Effector CD4-positive, alpha-beta T cell (primary cell): ENCODE data around the gene SH3TC1.

Experiments
- DNase-seq: peaks from one replicate; pipeline ENCODE4 v3.0.0-alpha.2; 2020

The SH3TC1 gene

DNA sequence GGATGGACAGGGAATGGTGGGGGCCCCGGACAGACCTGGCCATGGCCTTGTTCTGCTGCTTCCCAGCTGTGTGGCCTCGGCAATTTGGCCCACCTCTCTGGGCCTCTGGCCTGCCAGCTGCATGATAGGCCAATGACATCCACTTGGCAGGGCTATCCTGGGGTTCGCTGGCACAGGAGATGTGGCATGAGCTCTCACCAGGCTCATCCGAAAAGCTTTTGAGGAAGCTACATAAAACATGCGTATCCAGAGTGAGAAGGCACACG is 18.1 kb downstream of the SH3TC1 start:
- DNase-seq: no peak

DNA sequence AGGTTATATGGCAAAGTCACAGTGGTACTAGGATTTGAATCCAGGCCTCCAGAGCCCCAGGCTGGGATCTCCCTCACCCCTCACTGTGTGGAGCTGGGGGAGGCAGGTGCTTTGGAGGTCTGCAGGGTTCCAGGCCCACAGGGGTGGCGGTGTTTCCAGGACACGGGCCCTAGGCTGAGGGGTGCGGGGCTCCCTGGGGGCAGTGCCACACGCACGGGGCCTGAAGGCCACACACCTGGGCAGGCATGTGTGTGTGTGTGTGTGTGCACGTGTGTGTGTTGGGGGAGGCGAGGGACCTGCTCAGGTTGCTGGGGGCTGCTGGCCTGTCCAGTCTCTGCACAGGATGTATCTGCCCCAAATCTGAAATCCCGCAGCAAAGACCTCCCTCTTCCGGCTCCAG is 18.8 kb downstream of the SH3TC1 start:
- DNase-seq: no peak

DNA sequence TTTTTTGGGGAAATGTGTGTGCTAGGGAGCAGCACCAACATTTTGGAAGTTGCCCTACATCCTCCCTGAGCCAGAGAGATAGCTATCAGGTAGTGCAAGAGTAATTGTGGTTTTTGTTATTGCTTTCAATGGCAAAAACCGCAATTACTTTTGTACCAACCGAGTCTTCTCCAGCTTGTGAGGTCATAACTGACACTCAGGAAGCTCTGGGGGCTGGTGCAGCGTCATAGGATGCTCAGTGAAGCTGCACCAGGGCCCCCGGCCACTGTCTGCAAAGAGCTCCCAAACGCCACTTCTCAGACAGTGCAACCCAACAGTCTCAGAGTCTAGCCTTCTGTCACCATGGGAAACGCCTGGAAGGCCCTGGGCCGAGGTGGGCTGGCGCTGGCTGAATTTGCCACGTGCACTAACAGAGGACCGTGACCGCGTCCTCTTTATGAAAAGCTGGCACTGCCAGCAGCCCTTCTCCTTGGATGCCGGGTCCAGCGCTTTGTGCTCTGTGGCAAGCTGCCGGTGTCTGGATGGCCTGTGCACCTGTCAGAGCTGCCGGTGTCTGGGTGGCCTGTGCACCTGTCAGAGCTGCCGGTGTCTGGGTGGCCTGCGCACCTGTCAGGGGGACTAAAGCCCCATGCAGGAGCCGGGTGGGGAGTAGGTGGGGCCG is 19.4 kb downstream of the SH3TC1 start:
- no peak for DNase-seq

DNA sequence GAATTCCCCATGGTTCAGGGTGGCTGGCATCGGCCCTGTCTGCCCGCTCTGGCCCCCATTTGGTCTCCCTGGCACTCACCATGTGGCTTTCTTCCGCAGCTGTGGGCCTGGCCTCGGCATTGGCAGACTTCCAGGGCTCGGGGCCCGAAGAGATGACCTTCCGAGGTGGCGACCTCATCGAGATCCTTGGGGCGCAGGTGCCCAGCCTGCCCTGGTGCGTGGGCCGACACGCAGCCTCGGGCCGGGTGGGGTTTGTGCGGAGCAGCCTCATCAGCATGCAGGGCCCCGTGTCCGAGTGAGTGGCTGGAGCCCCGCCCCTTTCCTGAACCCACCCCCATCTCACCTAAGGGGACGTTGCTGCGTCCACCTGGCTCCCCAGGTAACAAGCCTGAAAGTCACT is 20.1 kb downstream of the SH3TC1 start:
- DNase-seq: no peak

DNA sequence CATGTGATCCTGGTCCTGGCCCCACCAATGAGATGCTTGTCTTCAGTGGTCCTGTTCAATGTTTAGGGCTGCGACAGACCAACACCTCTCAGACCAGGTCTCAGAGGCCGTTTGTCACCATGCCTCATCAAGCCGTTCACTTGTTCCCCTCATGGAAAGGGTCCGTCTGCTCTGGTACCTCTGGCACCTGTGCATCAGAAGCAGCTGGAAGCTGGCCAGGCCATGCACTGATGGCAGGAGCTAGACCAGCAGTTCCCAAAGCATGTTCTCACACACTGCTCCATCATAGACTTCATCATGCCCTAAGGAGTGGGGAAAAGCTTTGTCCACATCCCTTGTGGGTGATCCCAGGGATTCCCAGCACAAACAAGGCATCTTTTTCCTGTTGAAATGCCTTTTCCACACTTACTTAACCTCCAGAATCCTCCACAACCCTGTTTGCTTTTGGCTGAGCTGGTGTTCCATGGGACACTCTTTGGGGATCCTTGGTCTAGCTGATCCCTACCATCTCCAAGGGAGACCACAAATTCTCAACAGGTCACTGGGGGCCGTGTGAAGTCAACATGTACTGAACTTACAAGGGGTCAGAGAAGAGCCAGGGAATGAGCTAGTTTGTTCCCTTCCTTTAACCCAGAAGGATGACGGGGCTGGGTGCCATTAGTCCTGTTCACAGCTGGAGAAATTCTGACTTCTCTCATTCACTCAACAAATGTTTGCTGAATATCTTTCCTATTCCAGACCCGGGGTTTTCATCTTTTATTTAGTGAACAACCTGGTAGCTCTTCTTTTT is 21.8 kb downstream of the SH3TC1 start:
- no peak for DNase-seq

DNA sequence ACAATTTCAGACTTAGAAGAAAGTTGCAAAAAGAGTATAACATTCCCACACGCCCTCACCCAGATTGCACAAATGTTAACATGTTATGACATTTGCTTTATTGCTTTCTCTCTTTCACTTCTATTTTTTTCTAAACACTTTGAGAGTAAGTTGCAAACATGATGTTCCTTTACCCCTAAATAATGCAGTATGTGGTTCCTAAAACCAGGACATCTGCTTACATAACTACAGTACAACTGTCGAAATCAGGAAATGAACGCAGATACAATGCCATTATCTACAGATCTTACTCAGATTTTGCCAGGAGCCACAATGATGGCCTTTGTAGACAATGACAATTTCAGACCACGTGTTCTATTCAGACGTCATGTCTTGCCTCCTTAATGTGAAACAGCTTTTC is 22.4 kb downstream of the SH3TC1 start:
- DNase-seq: no peak

DNA sequence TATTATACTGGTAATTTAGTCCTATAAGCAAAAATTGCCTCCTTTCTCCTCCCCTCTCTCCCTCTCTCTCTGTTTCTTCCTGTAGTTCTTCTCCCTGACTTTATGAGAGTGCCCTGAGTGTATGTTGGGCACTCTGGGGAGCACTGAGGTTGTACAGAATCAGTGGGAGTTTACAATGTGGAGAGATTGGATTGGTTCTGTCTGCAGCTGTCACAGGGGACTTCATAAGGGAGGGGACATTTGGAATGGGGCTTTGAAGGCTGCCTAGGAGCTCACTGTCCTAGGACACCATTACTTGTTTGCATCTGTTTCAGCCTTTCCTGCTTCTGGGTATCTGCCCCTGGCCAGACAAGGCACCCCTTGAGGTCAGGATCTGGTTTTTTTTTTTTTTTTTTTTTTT is 22.9 kb downstream of the SH3TC1 start:
- no peak for DNase-seq

DNA sequence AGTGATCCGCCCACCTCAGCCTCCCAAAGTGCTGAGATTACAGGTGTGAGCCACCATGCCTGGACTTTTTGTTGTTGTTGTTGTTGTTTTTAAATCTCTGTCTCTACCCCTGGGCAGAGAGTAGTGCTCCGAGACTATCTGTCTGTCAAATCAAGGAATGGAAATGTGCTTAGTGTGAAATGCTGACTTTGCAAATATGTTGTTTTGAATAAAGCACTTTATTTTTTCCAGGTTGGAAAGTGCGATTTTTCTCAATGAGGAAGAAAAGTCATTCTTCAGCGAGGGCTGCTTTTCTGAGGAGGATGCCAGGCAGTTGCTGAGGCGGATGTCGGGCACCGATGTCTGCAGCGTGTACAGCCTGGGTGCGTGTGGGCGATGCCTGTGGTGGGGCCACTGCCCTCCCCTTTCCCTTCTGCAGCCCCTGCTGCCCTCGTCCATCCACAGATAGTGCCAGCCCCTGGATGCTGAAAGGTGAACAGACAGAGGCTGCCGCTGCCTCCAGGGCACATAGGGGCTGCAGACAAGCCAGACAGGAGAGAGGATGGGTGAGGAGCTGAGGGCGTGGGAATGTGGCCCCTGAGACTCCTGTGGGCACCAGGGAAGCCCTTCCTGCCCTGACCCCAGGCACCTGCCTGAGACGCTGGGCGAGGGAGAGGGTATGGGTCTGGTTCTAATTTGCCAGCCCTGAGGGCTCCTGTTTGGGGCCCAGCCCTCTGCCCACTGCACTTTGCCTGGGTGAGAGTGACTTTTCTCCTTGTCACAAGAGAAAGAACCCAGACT is 23.7 kb downstream of the SH3TC1 start:
- no peak for DNase-seq

DNA sequence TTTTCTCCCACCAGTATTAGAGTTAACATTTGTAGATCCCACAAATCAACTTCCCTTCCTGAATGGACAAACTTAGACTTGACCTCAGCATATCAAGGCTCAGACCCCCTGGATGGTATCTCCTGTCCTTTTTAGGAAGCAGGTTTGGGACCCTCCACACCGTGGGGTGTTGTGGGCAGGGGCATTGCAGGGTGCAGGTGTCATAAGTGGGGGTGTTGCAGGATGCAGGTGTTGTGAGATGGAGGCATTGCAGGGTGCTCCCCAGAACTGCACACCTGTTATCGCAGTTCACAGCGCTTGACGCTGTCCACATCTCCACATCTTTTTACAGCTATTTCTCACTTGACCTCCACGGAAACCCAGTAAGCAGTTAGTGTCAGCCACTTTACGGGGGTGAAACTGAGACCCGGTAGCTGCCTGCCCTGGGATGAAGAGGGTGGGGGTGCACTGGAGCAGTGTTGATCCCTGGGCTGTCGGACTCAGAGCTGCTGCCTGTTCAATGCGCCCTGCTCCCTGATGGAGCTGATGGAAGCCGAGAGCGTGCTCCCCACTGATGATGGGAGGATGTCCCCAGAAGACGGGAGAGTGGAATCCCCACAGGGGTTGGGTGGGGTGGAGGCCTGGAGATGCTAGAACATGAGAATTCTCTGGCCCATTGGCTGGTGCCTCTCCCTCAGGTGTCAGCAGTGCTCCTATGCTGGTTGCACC is 25.3 kb downstream of the SH3TC1 start:
- no peak for DNase-seq

DNA sequence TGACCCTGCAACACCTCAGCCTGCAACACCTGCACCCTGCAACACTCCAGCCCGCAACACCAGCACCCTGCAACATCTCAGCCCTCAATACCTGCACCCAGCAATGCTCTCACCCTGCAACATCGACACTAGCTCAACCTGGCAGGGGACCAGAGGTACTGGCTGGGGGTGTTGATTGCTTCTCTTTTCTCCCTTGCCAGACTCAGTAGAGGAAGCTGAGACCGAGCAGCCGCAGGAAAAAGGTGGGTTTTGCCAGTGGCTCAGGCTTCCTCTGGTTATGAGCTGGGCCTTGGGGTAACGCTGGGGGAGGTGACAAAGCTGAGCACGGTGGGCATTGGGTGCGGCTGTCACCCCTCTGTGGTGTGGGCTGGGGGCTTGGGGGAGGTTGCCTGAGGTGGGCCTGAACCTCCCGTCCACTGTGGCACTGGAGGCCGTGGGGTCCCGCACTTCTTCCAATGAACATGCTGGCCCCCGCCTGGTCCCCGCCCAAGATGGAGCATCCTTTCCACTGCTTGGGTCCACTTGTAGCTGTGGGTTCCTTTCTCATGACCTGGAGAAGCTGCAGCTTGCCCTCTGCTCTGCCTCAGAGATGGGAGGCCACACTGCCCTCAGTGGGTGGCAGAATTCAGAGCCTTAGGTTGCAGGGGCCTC is 26.0 kb downstream of the SH3TC1 start:
- no peak for DNase-seq

DNA sequence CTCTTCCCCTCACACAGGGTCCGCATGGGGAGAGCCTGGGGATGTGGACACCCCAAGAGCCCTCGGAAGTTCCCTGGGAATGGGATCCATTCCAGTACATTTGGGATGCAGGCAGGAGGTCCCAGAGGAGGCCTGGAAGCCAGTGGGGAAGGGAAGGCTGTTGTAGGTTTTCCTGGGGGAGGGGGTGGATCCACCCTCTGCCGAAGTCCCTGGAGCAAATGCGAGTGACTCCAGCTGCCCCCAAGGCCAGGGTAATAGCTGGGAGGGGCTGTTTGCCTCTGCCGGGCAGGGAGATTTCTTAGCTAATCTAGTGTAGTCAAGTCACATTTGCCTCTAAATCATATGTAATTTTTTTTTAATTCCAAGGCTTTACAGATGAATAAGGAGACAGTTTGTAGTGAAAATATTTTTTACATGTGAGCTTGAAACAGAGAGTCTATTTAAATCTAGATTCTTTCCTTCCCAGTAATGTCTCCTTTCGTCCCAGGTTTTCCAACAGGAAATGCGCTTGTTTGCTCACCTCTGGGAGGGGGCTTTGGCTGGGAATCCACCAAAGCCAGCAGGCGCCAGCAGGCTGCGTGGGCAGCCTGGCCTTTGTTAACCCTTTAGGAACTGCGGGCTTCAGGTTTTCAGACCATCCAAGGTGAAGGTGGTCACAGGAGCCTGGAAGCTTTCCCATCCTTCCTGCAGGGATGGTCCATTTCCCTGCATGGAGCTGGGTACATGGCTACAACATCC is 26.8 kb downstream of the SH3TC1 start:
- no peak for DNase-seq

DNA sequence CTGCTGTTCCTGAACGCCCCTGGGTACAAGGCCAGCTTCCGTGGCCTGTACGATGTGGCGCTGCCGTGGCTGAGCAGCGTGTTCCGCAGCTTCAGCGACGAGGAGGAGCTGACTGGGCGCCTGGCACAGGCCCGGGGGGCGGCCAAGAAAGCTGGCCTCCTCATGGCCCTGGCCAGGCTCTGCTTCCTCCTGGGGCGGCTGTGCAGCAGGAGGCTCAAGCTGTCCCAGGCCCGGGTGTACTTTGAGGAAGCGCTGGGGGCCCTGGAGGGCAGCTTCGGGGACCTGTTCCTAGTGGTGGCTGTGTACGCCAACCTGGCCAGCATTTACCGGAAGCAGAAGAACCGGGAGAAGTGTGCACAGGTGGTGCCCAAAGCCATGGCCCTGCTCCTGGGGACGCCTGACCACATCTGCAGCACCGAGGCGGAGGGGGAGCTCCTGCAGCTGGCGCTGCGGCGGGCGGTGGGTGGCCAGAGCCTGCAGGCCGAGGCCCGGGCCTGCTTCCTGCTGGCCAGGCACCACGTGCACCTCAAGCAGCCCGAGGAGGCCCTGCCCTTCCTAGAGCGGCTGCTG is 28.2 kb downstream of the SH3TC1 start:
- DNase-seq: no peak

DNA sequence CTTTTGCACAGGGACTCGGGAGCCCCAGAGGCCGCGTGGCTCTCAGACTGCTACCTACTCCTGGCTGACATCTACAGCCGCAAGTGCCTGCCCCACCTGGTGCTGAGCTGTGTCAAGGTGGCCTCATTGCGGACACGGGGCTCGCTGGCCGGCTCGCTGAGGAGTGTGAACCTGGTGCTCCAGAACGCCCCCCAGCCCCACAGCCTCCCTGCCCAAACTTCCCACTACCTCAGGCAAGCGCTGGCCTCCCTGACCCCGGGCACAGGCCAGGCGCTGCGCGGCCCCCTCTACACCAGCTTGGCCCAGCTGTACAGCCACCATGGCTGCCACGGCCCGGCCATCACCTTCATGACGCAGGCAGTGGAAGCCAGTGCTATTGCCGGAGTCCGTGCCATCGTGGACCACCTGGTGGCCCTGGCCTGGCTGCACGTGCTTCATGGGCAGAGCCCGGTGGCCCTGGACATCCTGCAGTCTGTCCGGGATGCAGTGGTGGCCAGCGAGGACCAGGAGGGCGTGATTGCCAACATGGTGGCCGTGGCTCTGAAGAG is 28.8 kb downstream of the SH3TC1 start:
- DNase-seq: no peak

DNA sequence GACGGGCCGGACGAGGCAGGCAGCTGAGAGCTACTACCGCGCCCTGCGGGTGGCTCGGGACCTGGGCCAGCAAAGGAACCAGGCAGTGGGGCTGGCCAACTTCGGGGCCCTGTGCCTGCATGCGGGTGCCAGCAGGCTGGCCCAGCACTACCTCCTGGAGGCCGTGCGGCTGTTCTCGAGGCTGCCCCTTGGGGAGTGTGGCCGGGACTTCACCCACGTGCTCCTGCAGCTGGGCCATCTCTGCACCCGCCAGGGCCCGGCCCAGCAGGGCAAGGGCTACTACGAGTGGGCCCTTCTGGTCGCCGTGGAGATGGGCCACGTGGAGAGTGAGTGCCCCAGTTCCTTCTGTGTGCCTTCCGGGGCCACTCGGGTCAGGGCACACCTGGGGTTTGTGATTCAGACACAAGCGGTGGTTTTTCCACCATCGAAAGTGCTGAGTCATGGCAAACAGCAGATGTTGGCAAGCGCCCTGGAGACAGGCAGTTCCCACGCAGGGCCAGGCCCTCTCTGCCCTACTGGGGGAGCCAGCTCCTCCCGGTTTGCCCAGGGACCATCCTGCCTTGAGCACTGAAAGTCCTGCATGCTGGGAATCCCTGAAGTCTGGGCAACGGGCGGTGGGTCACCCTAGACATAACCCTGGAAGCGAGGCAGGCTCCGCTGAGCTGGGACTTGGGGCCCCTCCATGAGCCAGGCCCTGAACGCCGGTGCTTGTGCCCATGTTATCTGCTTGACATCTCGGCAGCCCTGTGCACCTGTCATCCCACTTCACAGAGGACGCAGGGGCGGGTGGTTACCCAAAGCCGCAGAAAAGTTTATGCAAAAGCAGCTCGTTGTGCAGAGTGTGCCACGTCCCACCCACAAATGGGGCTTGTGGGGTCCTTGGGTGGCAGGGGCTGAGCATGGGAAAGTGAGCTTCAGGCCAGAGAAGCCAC is 29.5 kb downstream of the SH3TC1 start:
- DNase-seq: peak; percentile 52

DNA sequence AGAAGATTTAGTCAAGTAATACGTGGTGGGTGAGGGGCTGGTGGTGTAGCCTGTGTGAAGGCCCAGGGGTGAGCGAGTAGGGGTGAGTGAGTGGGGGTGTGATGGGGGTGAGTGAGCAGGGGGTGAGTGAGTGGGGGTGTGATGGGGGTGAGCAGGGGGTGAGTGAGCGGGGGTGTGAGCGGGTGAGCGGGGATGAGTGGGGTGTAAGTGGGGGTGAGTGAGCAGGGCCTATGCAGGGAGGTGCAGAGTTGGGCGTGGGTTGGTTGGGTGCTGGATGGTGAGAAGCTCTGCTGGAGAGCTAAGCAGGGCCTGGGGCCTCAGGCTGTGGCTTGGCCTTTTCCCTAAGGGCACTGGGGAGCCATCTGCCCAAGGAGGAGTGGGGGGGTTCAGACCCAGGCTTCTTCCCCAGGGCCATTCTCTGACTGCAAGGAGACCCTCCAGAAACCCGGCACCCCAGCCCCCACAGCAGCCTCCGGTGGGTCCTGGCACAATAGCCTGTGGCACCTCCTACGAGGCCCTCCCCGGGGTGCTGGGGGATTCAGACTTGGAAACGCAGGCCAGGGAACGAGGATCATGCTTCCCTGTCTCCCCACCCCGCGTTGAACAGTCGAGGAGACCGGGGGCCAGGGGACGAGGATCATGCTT is 30.4 kb downstream of the SH3TC1 start:
- DNase-seq: no peak

DNA sequence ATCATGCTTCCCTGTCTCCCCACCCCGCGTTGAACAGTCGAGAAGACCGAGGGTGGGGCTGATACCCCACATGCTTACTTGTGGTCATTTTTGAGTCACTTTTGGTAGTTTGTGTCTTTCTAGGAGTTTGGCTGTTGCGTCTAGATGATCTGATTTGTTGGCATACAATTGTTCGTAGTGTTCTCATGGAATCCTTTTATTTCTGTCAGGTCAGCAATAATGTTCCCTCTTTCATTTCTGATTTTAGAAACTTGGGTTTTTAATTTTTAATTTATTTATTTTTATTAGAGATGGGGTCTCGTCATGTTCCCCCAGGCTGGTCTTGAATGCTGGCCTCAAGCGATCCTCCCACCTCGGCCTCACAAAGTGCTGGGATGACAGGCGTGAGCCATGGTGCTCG is 30.9 kb downstream of the SH3TC1 start:
- DNase-seq: no peak

DNA sequence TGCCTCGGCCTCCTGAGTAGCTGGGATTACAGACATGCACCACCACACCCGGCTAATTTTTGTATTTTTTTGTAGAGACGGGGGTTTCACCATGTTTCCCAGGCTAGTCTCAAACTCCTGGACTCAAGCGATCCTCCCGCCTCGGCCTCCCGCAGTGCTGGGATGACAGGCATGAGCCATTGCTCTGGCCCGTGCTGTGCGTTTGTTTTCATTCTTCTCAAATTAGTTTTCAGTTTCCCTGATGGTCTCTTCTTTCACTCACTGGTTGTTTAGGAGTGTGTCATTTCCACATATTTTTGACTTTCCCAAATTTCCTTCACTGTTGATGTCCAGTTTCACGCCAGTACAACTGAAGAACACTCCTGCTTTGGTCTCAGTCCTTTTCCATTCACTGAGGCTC is 31.8 kb downstream of the SH3TC1 start:
- no peak for DNase-seq

DNA sequence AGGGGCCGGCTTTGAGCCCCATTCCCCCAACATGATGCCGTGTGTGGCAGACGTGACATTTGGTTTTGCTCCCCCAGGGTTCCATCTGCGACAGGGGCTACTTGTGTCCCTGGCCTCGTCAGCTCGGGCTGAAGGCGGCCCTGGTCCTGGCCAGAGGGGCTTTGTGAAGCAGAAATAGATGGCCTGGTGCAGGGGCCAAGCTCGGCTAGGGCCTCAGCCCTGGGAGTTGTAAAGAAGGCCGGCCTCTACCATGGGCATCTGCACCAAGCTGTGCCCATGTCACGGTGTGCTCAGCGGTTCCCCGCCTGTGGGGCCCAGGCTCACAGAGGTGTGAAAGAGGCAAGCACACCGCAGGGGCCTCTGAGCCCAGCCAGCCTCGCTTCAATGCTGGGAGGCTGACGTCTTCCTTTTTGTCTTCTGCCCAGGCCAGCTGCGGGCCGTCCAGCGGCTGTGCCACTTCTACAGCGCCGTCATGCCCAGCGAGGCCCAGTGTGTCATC is 32.5 kb downstream of the SH3TC1 start:
- DNase-seq: no peak

DNA sequence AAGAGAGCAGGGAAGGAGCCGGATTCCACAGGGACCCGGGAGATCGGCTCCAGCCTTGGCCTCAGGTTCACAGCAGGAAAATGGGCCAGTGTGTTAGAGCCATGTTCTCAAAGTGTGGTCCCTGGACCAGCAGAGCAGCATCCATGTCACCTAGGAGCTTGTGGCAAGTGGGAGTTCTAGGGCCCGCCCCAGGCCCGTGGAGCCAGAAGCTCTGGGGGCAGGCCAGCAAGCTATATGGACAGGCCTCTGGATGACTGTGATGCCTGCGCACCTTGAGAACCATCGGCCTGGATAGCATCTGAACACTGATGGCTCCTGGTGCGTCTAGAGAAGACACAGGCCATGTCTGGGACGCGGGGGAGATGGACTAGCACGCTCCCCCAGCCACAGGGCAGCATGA is 33.7 kb downstream of the SH3TC1 start:
- no peak for DNase-seq
